ENCODE results near the gene PKN2.

The PKN2 gene

DNA sequence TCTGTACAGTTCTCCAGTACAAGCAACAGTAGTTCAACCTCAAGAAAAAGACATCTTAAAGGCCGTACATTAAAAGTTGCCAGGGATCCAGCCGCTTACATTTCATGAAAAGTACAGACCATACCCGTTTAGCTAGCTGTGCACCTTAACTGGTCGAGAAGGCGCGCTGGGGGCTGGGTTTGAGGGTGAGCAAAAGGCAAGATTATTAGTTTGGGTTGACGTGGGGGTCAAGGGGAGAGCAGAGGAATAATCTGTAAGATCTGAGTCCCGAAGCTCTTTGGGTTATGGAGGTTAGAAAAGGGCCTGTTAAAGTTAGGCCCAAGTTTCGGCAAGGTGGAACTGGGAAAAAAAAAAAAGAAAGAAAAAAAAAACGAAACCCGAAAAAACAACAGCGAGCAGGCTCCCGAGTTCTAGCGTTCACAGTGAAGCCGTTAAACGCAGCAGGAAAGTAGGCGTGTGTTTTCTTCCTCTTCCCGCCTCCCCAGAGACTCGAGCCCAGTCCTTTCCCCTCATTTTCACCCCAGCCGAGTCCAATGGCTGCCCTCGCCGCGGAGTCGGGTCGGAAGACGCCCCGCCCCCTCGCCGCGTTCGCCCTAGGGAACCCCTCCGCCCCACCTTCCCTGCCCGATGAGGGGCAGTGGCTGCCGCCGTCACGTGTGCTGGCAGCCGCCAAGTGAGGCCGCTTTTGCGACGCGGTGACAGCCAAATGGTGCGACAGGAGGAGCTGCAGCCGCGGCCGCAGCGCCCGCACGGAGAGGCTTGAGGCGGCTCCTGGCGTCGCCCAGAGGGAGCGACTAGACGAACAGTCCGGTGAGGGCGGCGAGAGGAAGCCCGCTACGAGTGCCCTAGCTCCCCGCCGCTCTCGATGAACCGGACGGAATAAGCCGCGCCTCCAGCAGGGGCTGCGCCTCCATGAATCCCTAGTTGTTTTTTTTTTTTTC, at the start of gene PKN2 (continued):
- TF ChIP-seq ZNF24 (tag by site-specific recombination; IDR thresholded peaks at IDR 0.05): peak; percentile 86
- TF ChIP-seq ZNF529 (tag by site-specific recombination; IDR thresholded peaks at IDR 0.05; ENCODE audit: insufficient replicate concordance): no peak
- TF ChIP-seq, protein P1, sequence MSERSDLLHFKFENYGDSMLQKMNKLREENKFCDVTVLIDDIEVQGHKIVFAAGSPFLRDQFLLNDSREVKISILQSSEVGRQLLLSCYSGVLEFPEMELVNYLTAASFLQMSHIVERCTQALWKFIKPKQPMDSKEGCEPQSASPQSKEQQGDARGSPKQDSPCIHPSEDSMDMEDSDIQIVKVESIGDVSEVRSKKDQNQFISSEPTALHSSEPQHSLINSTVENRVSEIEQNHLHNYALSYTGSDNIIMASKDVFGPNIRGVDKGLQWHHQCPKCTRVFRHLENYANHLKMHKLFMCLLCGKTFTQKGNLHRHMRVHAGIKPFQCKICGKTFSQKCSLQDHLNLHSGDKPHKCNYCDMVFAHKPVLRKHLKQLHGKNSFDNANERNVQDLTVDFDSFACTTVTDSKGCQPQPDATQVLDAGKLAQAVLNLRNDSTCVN (tag by site-specific recombination; optimal IDR thresholded peaks at IDR 0.05): peak; percentile 62
- TF ChIP-seq ZNF175 (tag by site-specific recombination; IDR thresholded peaks at IDR 0.05): no peak
- TF ChIP-seq ZNF112 (tag by site-specific recombination; IDR thresholded peaks at IDR 0.05): no peak
- TF ChIP-seq ZNF404 (tag by site-specific recombination; IDR thresholded peaks at IDR 0.05): no peak
- TF ChIP-seq ZNF707 (tag by site-specific recombination; IDR thresholded peaks at IDR 0.05): no peak
- TF ChIP-seq ZBTB7A (tag by site-specific recombination; IDR thresholded peaks at IDR 0.05; ENCODE audit: low read depth): no peak
- TF ChIP-seq, protein P2, sequence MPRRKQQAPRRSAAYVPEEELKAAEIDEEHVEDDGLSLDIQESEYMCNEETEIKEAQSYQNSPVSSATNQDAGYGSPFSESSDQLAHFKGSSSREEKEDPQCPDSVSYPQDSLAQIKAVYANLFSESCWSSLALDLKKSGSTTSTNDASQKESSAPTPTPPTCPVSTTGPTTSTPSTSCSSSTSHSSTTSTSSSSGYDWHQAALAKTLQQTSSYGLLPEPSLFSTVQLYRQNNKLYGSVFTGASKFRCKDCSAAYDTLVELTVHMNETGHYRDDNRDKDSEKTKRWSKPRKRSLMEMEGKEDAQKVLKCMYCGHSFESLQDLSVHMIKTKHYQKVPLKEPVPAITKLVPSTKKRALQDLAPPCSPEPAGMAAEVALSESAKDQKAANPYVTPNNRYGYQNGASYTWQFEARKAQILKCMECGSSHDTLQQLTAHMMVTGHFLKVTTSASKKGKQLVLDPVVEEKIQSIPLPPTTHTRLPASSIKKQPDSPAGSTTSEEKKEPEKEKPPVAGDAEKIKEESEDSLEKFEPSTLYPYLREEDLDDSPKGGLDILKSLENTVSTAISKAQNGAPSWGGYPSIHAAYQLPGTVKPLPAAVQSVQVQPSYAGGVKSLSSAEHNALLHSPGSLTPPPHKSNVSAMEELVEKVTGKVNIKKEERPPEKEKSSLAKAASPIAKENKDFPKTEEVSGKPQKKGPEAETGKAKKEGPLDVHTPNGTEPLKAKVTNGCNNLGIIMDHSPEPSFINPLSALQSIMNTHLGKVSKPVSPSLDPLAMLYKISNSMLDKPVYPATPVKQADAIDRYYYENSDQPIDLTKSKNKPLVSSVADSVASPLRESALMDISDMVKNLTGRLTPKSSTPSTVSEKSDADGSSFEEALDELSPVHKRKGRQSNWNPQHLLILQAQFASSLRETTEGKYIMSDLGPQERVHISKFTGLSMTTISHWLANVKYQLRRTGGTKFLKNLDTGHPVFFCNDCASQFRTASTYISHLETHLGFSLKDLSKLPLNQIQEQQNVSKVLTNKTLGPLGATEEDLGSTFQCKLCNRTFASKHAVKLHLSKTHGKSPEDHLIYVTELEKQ (tag by site-specific recombination; IDR thresholded peaks at IDR 0.05; ENCODE audit: borderline replicate concordance): no peak
- TF ChIP-seq ZFHX2 (tag by site-specific recombination; conservative IDR thresholded peaks at IDR 0.05): no peak; the same call in 1 of the 2 replicates
- TF ChIP-seq ZNF174 (tag by site-specific recombination; IDR thresholded peaks at IDR 0.05): no peak
- TF ChIP-seq, protein P3, sequence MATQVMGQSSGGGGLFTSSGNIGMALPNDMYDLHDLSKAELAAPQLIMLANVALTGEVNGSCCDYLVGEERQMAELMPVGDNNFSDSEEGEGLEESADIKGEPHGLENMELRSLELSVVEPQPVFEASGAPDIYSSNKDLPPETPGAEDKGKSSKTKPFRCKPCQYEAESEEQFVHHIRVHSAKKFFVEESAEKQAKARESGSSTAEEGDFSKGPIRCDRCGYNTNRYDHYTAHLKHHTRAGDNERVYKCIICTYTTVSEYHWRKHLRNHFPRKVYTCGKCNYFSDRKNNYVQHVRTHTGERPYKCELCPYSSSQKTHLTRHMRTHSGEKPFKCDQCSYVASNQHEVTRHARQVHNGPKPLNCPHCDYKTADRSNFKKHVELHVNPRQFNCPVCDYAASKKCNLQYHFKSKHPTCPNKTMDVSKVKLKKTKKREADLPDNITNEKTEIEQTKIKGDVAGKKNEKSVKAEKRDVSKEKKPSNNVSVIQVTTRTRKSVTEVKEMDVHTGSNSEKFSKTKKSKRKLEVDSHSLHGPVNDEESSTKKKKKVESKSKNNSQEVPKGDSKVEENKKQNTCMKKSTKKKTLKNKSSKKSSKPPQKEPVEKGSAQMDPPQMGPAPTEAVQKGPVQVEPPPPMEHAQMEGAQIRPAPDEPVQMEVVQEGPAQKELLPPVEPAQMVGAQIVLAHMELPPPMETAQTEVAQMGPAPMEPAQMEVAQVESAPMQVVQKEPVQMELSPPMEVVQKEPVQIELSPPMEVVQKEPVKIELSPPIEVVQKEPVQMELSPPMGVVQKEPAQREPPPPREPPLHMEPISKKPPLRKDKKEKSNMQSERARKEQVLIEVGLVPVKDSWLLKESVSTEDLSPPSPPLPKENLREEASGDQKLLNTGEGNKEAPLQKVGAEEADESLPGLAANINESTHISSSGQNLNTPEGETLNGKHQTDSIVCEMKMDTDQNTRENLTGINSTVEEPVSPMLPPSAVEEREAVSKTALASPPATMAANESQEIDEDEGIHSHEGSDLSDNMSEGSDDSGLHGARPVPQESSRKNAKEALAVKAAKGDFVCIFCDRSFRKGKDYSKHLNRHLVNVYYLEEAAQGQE (tag by site-specific recombination; IDR thresholded peaks at IDR 0.05): no peak
- TF ChIP-seq ZNF23 (tag by site-specific recombination; IDR thresholded peaks at IDR 0.05; ENCODE audit: borderline replicate concordance): no peak
- no peak for TF ChIP-seq ZNF600 (tag by site-specific recombination; IDR thresholded peaks at IDR 0.05)
- TF ChIP-seq OVOL3 (tag by site-specific recombination; IDR thresholded peaks at IDR 0.05): peak; percentile 52; the same call in 1 of the 2 replicates
- TF ChIP-seq, protein P4, sequence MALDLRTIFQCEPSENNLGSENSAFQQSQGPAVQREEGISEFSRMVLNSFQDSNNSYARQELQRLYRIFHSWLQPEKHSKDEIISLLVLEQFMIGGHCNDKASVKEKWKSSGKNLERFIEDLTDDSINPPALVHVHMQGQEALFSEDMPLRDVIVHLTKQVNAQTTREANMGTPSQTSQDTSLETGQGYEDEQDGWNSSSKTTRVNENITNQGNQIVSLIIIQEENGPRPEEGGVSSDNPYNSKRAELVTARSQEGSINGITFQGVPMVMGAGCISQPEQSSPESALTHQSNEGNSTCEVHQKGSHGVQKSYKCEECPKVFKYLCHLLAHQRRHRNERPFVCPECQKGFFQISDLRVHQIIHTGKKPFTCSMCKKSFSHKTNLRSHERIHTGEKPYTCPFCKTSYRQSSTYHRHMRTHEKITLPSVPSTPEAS (tag by site-specific recombination; IDR thresholded peaks at IDR 0.05): no peak; the same call in 1 of the 2 replicates
- peak; percentile 92 for TF ChIP-seq SP3 (tag by site-specific recombination; IDR thresholded peaks at IDR 0.05)
- TF ChIP-seq, protein P5, sequence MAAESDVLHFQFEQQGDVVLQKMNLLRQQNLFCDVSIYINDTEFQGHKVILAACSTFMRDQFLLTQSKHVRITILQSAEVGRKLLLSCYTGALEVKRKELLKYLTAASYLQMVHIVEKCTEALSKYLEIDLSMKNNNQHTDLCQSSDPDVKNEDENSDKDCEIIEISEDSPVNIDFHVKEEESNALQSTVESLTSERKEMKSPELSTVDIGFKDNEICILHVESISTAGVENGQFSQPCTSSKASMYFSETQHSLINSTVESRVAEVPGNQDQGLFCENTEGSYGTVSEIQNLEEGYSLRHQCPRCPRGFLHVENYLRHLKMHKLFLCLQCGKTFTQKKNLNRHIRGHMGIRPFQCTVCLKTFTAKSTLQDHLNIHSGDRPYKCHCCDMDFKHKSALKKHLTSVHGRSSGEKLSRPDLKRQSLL (tag by site-specific recombination; IDR thresholded peaks at IDR 0.05): 0 out of 2 replicates have a peak, but pooled peaks have one; percentile 19
- no peak for TF ChIP-seq ZNF311 (tag by site-specific recombination; IDR thresholded peaks at IDR 0.05; ENCODE audit: borderline replicate concordance)
- no peak for TF ChIP-seq SETDB1 (IDR thresholded peaks at IDR 0.05; ENCODE audit: insufficient read length, low read length)
- TF ChIP-seq, protein P6, sequence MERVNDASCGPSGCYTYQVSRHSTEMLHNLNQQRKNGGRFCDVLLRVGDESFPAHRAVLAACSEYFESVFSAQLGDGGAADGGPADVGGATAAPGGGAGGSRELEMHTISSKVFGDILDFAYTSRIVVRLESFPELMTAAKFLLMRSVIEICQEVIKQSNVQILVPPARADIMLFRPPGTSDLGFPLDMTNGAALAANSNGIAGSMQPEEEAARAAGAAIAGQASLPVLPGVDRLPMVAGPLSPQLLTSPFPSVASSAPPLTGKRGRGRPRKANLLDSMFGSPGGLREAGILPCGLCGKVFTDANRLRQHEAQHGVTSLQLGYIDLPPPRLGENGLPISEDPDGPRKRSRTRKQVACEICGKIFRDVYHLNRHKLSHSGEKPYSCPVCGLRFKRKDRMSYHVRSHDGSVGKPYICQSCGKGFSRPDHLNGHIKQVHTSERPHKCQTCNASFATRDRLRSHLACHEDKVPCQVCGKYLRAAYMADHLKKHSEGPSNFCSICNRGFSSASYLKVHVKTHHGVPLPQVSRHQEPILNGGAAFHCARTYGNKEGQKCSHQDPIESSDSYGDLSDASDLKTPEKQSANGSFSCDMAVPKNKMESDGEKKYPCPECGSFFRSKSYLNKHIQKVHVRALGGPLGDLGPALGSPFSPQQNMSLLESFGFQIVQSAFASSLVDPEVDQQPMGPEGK (tag by site-specific recombination; IDR thresholded peaks at IDR 0.05): peak; percentile 92
- TF ChIP-seq, protein P7, sequence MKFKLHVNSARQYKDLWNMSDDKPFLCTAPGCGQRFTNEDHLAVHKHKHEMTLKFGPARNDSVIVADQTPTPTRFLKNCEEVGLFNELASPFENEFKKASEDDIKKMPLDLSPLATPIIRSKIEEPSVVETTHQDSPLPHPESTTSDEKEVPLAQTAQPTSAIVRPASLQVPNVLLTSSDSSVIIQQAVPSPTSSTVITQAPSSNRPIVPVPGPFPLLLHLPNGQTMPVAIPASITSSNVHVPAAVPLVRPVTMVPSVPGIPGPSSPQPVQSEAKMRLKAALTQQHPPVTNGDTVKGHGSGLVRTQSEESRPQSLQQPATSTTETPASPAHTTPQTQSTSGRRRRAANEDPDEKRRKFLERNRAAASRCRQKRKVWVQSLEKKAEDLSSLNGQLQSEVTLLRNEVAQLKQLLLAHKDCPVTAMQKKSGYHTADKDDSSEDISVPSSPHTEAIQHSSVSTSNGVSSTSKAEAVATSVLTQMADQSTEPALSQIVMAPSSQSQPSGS (tag by site-specific recombination; IDR thresholded peaks at IDR 0.05; ENCODE audit: low read depth): no peak
- no peak; the same call in 1 of the 2 replicates for TF ChIP-seq ZNF768 (tag by site-specific recombination; IDR thresholded peaks at IDR 0.05)
- no peak for TF ChIP-seq ZFP3 (tag by site-specific recombination; IDR thresholded peaks at IDR 0.05; ENCODE audit: low read depth)

Data from HEK293 (cell line).